SK-N-MC (cell line): ENCODE results near the gene S100A5.
"Not testable (repeated sequence)": the region's sequence is repeated elsewhere in the genome, so short reads cannot be mapped to it uniquely, and the experiment has no call there.

Source experiments
- DNase-seq: peaks from one replicate; pipeline ENCODE4 v3.0.0-alpha.2; 2011; ENCODE audit warnings: low read depth, low spot score
- H3K27ac ChIP-seq: fragments of 200-600 bp; sonication (generic); 2 replicates; pipeline ENCODE4 v1.5.1; 2016; ENCODE audit warnings: mixed run types
- H3K36me3 ChIP-seq: fragments of 200-600 bp; sonication (generic); 2 replicates; pipeline ENCODE4 v1.6.1; 2017; ENCODE audit warnings: antibody characterized with exemption, low read length, mixed read lengths; ENCODE audit not compliant: insufficient read depth
- H3K4me3 ChIP-seq: fragments of 200-600 bp; sonication (generic); 2 replicates; pipeline ENCODE4 v1.5.1; 2016
- H3K9ac ChIP-seq: fragments of 200-600 bp; sonication (generic); 2 replicates; pipeline ENCODE4 v1.8.0; 2017; ENCODE audit warnings: mixed run types, mixed read lengths; ENCODE audit not compliant: insufficient read length
- H3K9me3 ChIP-seq: fragments of 200-600 bp; sonication (generic); 2 replicates; pipeline ENCODE4 v1.6.1; 2017; ENCODE audit warnings: low read depth, mild to moderate bottlenecking, antibody characterized with exemption, low read length, moderate library complexity, mixed read lengths
- EZH2 ChIP-seq: fragments of 200-600 bp; sonication (generic); IDR thresholded peaks from one replicate; pipeline ENCODE4 v1.6.1; 2017; ENCODE audit warnings: antibody characterized with exemption
- FOXP2 ChIP-seq: optimal IDR thresholded peaks from 2 replicates; pipeline ENCODE3; 2011; ENCODE audit warnings: mild to moderate bottlenecking, moderate library complexity; ENCODE audit not compliant: insufficient read depth; ENCODE audit errors: extremely low read length, control extremely low read depth
- POLR2AphosphoS5 ChIP-seq: IDR thresholded peaks from 2 replicates; pipeline ENCODE4 v1.6.1; 2012; ENCODE audit warnings: mild to moderate bottlenecking, low read depth, low read length, borderline replicate concordance

The S100A5 gene

DNA sequence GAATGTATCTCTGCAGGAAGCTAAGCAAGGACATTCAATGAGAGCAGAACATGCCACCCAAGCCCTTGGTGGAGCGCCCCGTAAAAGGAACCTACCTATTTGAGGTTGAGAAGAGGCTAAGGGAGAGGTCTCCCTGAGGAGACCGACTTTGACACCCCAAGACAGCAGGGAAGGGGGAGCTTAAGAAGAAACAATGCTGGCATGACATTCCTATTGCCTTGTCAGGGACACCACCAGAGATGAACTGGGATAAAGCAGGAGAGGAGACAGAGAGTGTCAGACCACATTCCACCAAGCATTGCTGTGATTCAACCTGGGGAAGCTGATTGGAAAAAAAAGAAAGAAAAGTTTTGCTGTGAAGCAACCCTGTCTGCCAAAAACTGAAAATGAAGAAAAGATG is 38.2 kb upstream of the S100A5 start:
- H3K4me3 ChIP-seq, result no peak overlapping the region
- DNase-seq, result no peak

DNA sequence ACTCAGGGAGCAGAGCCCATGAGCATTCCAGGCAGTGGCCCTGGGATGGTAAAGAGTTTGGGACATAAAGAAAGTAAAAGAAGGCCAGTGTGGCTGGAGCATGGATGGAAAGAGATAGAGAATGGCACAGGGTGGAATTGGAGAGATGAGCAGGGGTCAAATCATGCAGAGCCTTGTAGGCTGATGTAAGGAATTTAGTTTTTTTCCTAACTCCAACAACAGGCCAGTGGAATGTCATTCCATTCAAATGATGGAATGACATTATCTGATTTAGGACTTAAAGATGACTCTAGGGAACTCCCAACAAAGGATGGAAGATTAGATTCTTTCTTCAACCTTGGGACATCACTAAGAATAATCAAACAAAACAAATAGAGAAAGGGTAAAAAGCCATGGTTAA is 37.8 kb upstream of the S100A5 start:
- H3K9me3 ChIP-seq, result no peaks in the 10 kb centered on the region
- no peak for TF ChIP-seq EZH2
- TF ChIP-seq POLR2AphosphoS5, result no peak
- TF ChIP-seq FOXP2, result no peak
- no peak overlapping the region for H3K4me3 ChIP-seq
- DNase-seq, result no peak
- no peak overlapping the region for H3K27ac ChIP-seq
- no peaks in the 10 kb centered on the region for H3K36me3 ChIP-seq
- H3K9ac ChIP-seq, result no peak overlapping the region

More for the DNA sequence above, 38.2 kb upstream of the S100A5 start:
- Histone ChIP-seq H3K27ac (no peak overlapping the region), H3K9ac (no peak overlapping the region), H3K36me3 (no peaks in the 10 kb centered on the region), H3K9me3 (no peaks in the 10 kb centered on the region)
- TF ChIP-seq EZH2 (no peak), POLR2AphosphoS5 (no peak), FOXP2 (no peak)

DNA sequence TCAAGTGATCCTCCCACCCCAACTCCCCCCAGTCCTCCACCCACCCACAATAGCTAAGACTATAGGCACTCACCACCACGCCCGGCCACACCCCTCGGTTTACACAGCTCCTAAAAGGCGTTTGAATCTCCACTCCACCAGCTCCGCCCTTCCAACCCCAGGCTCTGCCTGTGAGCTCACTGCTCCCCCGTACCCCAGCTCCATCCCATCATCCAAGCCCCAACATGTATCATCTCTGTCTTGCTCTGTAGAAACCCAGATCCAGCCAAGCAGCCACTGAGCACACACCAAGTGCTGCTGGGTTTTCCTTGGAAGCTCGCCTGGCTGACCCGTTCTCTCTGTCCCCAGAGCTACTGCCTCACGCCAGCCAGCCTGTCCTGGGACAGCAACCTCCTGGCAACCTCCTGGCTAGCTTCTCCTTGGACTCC is 36.9 kb upstream of the S100A5 start:
- TF ChIP-seq POLR2AphosphoS5 (no peak), FOXP2 (no peak), EZH2 (no peak)
- Histone ChIP-seq H3K27ac (no peak overlapping the region), H3K36me3 (no peaks in the 10 kb centered on the region), H3K4me3 (no peak overlapping the region), H3K9ac (no peak overlapping the region), H3K9me3 (no peaks in the 10 kb centered on the region)
- no peak for DNase-seq

DNA sequence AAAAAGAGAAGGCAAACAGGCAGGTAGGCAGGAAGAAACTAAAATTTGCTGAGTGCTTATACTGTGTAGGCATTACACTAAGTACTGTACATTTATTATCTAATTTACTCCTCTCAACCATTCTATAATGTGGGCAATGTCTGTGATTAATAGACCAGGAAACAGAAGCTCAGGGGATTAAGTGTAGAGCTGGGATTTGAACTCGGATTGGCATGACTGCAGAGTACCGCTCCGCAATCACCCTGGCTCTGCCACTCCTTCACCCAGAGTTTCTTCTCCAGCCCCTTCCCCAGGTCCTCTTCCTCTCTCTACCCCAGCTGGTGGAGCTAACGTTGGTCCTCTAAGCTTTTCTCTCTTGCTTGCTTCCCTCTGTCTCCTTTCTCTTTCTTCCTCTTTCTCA is 36.4 kb upstream of the S100A5 start:
- Histone ChIP-seq H3K4me3 (no peak overlapping the region), H3K9ac (no peak overlapping the region), H3K9me3 (no peaks in the 10 kb centered on the region), H3K36me3 (no peaks in the 10 kb centered on the region), H3K27ac (no peak overlapping the region)
- DNase-seq, result no peak
- no peak for TF ChIP-seq POLR2AphosphoS5
- no peak for TF ChIP-seq EZH2
- no peak for TF ChIP-seq FOXP2

DNA sequence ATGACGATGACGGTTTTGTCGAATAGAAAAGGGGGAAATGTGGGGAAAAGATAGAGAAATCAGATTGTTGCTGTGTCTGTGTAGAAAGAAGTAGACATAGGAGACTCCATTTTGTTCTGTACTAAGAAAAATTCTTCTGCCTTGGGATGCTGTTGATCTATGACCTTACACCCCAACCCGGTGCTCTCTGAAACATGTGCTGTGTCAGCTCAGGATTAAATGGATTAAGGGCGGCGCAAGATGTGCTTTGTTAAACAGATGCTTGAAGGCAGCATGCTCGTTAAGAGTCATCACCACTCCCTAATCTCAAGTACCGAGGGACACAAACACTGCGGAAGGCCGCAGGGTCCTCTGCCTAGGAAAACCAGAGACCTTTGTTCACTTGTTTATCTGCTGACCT is 34.8 kb upstream of the S100A5 start:
- H3K4me3 ChIP-seq, H3K9ac ChIP-seq, DNase-seq: not testable (repeated sequence)

DNA sequence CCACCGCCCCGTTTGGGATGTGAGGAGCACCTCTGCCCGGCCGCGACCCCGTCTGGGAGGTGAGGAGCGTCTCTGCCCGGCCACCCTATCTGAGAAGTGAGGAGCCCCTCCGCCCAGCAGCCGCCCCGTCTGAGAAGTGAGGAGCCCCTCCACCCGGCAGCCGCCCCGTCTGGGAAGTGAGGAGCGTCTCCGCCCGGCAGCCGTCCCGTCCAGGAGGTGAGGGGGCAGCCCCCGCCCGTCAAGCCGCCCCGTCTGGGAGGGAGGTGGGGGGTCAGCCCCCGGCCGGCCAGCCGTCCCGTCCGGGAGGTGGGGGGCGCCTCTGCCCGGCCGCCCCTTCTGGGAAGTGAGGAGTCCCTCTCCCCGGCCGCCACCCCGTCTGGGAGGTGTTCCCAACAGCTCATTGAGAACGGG is 34.4 kb upstream of the S100A5 start:
- H3K36me3 ChIP-seq, H3K9ac ChIP-seq, H3K27ac ChIP-seq, DNase-seq, H3K4me3 ChIP-seq, H3K9me3 ChIP-seq: not testable (repeated sequence)

More for the DNA sequence above, 34.8 kb upstream of the S100A5 start:
- H3K27ac ChIP-seq, H3K36me3 ChIP-seq, H3K9me3 ChIP-seq: not testable (repeated sequence)

DNA sequence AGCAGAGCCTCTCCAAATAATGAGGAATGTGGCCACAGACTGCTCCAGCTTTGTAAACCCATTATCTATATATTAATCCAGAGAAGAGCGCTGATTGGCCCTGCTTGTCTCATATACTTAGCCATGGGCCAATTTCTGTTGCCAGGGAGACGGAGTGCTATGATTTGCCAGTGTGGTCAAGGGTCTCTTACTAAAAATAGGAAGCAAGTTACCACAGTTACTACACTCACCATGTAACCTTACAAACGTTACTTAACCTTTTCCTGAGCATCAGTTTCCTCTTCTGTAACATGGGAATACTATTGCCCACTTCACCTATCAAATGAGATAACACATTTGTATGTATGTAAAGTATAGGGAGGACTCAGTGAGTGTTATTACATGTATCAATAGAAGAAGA is 32.6 kb upstream of the S100A5 start:
- no peaks in the 10 kb centered on the region for H3K36me3 ChIP-seq
- no peak overlapping the region for H3K27ac ChIP-seq
- H3K9me3 ChIP-seq, result no peaks in the 10 kb centered on the region
- no peak overlapping the region for H3K9ac ChIP-seq
- TF ChIP-seq FOXP2 (no peak), POLR2AphosphoS5 (no peak), EZH2 (no peak)
- no peak for DNase-seq
- H3K4me3 ChIP-seq, result no peak overlapping the region

DNA sequence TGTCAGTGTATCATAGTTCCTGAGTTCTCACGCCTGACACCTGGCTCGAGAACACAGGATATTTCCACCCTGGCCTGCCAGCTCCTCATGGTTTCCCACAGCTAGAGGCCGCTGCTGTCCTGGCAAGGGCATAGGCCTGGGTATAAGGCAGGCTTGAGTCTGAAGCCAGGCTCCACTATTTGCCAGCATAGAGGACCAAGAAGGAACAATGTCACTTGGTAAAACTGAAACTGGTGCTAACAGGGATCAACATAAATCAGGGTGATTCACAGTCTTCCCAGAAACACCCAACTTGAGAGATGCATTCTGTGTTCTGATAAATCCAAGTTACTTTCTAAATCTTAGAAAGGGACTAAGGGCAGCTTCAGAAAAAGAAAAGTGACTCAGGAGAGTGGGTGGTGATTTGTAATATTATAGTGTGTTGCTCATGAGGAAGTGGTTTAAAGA is 31.9 kb upstream of the S100A5 start:
- no peak overlapping the region for H3K9ac ChIP-seq
- no peak for DNase-seq
- no peaks in the 10 kb centered on the region for H3K36me3 ChIP-seq
- H3K27ac ChIP-seq, result no peak overlapping the region
- H3K9me3 ChIP-seq, result no peaks in the 10 kb centered on the region
- no peak overlapping the region for H3K4me3 ChIP-seq
- no peak for TF ChIP-seq EZH2
- TF ChIP-seq FOXP2, result no peak
- TF ChIP-seq POLR2AphosphoS5, result no peak

DNA sequence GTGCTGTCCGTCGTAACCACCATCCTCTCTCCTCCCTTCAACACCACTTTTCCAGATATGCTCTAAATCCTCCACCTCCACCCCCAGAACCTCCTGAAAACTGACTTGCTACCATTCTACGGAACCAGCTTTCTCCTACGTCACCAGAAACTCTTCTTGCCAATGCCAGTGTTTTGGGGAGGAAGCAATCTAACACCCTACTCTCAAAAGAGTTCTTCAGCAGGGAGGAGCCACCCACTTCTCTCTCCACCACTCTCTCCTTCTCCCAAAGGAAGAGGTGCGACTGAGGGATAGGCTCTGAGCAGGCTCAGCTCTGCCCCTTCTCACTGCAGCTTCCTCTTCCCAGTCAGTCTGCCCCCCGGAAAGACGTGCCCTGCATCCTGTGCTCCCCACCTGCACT is 31.0 kb upstream of the S100A5 start:
- no peak overlapping the region for H3K27ac ChIP-seq
- DNase-seq, result no peak
- H3K4me3 ChIP-seq, result no peak overlapping the region
- no peak overlapping the region for H3K9ac ChIP-seq
- no peaks in the 10 kb centered on the region for H3K9me3 ChIP-seq
- H3K36me3 ChIP-seq, result no peaks in the 10 kb centered on the region
- TF ChIP-seq POLR2AphosphoS5, result no peak
- TF ChIP-seq EZH2, result no peak
- no peak for TF ChIP-seq FOXP2

DNA sequence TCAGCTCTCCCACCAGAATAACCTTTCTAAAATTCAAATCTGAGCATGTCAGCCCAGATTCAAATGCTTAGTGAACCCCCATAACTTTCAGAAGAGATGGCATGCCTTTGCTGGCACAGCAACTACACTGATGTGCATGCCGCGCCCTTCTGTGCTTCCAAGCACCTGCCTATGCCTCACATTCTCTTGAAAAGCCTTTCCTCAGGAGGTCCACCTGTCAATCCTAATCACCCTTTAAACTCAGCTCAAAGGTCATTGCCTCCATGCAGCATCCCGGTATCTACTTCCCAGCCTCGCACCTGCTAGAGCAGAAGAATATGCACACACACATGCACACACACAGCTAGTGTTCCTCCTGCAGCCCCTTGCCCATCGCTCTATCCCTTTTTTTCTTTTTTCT is 30.1 kb upstream of the S100A5 start:
- no peaks in the 10 kb centered on the region for H3K36me3 ChIP-seq
- no peak overlapping the region for H3K27ac ChIP-seq
- DNase-seq, result no peak
- TF ChIP-seq POLR2AphosphoS5, result no peak
- no peak for TF ChIP-seq EZH2
- no peak for TF ChIP-seq FOXP2
- no peak overlapping the region for H3K9ac ChIP-seq
- H3K9me3 ChIP-seq, result no peaks in the 10 kb centered on the region
- no peak overlapping the region for H3K4me3 ChIP-seq
